ENCODE data around the gene C12orf42. TPM values are rescaled to one million over a fixed set of nuclear protein-coding genes. Genes with fewer than 3 reads are reported as not detected.

Gene C12orf42
- total RNA-seq, 4 donors from 2014 or later: 0.21 TPM; not detected in 3

DNA sequence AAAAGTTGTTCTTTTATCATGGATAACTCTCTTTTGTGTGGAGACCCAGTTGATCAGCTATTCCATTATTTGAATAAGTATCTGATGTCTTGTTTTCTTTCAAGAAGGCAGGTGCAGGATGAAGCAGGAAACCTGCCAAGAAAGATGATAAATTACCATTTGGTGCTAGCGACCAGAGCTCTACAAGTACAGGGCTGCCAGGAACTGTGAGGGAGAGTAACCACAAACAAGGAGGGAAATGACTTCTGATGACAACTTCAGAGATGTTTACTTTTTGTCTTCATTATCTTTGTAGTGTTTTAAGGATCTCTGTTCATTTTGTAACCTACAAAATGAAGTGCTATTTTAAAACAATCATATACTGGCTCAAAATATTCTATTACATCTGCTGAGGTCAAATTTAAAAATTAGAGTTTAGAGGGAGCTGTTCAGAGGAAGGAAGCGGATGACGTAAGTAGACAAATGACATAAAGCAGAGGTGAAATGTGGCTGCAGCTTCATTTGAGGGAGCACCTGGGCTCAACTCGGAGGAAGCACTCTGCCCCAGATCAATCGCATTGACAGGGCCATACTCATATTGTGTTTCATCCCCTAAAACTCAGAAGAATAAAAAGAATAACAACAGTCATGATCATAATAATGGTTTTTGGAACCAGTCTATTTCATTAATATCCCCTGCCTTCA is 226.8 kb downstream of the C12orf42 start:
- no peak overlapping the region for H3K4me3 ChIP-seq
- intact Hi-C loops (cut with DNase I; ENCODE audit: low total_unique reads): no loop called here
- no peak for DNase-seq
- no peak overlapping the region for H3K27ac ChIP-seq
- H3K9me3 ChIP-seq: no peaks in the 10 kb centered on the region
- TF ChIP-seq, protein P1, sequence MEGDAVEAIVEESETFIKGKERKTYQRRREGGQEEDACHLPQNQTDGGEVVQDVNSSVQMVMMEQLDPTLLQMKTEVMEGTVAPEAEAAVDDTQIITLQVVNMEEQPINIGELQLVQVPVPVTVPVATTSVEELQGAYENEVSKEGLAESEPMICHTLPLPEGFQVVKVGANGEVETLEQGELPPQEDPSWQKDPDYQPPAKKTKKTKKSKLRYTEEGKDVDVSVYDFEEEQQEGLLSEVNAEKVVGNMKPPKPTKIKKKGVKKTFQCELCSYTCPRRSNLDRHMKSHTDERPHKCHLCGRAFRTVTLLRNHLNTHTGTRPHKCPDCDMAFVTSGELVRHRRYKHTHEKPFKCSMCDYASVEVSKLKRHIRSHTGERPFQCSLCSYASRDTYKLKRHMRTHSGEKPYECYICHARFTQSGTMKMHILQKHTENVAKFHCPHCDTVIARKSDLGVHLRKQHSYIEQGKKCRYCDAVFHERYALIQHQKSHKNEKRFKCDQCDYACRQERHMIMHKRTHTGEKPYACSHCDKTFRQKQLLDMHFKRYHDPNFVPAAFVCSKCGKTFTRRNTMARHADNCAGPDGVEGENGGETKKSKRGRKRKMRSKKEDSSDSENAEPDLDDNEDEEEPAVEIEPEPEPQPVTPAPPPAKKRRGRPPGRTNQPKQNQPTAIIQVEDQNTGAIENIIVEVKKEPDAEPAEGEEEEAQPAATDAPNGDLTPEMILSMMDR (IDR thresholded peaks at IDR 0.05): no peak
- TF ChIP-seq POLR2A (IDR thresholded peaks at IDR 0.05): no peak
- H3K27me3 ChIP-seq: no peaks in the 10 kb centered on the region
- H3K4me1 ChIP-seq: no peaks in the 10 kb centered on the region
- H3K36me3 ChIP-seq: no peaks in the 10 kb centered on the region

DNA sequence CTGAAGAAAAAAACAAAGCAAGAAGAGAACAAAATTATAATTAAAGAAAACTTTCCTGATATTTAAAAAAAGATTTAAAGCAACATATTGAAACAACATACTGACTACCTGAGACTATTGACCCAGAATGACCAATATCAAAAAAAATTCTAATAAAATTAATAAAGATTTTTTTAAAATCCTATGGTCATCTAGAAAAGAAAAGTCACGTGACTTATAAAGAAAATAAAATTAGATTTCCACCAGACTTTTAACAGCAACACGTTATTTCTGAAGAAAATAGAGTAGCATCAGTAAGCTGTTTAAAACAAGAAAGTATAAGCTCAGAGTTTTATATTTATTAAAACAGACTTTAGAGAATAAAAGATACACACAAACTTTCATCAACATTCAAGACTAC is 238.0 kb downstream of the C12orf42 start:
- no peaks in the 10 kb centered on the region for H3K27me3 ChIP-seq
- no peaks in the 10 kb centered on the region for H3K36me3 ChIP-seq
- TF ChIP-seq, protein P1 (IDR thresholded peaks at IDR 0.05): no peak
- TF ChIP-seq POLR2A (IDR thresholded peaks at IDR 0.05): no peak
- H3K4me3 ChIP-seq: no peak overlapping the region
- no peak for DNase-seq
- no peaks in the 10 kb centered on the region for H3K9me3 ChIP-seq
- H3K27ac ChIP-seq: no peak overlapping the region
- no peaks in the 10 kb centered on the region for H3K4me1 ChIP-seq
- intact Hi-C loops (cut with DNase I; ENCODE audit: low total_unique reads): no loop called here

Other genes starting within 250 kb of the C12orf42 start
- gene STAB2, start 91.3 kb upstream of the C12orf42 start, total RNA-seq: 10 to 100 TPM in 1 of 4 donors, 1 to 10 TPM in 1, under 1 TPM in 1, not detected in 1; 0.21 to 19.4 (median 2.6) TPM

Measured in uterus (tissue), 4 donors.